GM19328 (cell line): ENCODE measurements around the gene CEP152.
"Not testable (repeated sequence)": the region's sequence is repeated elsewhere in the genome, so short reads cannot be mapped to it uniquely, and the experiment has no call there.

ENCODE experiments used
- ATAC-seq: cut with Tn5 transposase; IDR thresholded peaks from one replicate; pipeline ENCODE4 v1.9.1; 2021; ENCODE audit warnings: mild to moderate bottlenecking, moderate library complexity; ENCODE audit not compliant: unreplicated experiment

CEP152 gene, protein sequence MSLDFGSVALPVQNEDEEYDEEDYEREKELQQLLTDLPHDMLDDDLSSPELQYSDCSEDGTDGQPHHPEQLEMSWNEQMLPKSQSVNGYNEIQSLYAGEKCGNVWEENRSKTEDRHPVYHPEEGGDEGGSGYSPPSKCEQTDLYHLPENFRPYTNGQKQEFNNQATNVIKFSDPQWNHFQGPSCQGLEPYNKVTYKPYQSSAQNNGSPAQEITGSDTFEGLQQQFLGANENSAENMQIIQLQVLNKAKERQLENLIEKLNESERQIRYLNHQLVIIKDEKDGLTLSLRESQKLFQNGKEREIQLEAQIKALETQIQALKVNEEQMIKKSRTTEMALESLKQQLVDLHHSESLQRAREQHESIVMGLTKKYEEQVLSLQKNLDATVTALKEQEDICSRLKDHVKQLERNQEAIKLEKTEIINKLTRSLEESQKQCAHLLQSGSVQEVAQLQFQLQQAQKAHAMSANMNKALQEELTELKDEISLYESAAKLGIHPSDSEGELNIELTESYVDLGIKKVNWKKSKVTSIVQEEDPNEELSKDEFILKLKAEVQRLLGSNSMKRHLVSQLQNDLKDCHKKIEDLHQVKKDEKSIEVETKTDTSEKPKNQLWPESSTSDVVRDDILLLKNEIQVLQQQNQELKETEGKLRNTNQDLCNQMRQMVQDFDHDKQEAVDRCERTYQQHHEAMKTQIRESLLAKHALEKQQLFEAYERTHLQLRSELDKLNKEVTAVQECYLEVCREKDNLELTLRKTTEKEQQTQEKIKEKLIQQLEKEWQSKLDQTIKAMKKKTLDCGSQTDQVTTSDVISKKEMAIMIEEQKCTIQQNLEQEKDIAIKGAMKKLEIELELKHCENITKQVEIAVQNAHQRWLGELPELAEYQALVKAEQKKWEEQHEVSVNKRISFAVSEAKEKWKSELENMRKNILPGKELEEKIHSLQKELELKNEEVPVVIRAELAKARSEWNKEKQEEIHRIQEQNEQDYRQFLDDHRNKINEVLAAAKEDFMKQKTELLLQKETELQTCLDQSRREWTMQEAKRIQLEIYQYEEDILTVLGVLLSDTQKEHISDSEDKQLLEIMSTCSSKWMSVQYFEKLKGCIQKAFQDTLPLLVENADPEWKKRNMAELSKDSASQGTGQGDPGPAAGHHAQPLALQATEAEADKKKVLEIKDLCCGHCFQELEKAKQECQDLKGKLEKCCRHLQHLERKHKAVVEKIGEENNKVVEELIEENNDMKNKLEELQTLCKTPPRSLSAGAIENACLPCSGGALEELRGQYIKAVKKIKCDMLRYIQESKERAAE (N-terminal part only)

DNA sequence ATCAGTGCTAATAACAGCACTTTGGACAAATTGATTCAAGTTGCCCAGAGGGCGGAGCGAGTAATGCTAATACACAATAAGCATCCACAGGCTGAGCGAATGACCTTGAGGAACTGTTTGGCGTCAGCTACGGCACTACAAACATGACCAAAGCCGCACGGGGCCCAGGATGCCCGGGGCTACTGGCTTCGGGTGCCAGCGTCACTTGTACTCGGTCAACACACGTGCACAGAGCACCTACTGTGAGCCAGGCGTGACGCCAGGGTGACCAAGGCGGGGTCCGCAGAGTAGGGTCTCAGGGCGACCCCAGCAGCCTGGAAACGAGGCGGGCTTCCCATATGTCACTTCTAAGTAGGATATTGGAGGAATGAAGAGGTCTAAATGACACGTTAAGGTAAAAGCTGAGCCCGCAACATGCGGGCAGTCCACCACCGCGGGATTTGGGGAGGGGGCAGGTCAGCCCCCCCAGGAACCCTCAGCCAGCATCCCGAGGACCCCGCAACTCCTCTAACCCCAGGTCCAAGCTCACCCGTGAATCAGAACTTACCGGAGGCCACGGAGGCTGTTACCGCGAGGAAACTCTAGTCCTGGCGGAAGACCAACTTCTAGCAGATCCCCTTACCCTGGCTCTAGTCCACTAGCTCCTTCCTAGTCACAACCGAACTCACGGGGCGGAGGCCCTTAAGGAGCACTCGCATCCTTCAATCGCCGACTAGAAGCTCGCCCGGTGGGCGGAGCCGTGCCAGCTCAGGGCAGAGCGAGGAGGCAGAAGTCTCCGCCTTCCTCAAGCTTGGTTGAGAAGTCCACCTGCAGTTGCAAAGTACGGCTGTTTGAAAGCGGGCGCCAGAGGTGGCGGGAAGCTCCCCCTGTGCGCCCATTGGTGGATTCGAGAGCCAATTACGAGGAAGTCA, at the start of gene CEP152:
CEP152 (minus strand) TSS at position 656 of the 911 bp plus-strand sequence. CDS start 5,420 bp downstream, outside the sequence.
- peak; percentile 97 for ATAC-seq

DNA sequence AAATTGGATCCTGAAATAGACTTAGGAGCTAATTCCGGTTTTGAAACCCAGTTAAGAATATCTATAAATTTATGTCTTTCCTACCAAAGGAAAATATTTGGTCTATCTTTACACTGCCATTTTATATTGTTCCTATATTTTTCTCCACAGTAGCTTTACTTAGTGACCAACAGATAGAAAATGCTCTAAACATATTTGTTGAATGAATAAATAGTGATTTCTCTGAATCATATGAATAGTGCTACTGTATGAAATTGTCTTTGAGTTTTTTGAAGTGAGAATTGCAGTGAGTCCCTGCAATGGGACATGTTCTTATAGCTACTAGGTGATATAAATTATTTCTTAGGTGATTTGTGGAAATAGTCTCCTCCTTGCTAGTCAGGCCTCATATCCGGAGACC, 48.6 kb upstream of the CEP152 start:
- no peak for ATAC-seq

GRCh38 chr15:48858401-48858800, 47.5 kb upstream of the CEP152 start:
- no peak for ATAC-seq

DNA sequence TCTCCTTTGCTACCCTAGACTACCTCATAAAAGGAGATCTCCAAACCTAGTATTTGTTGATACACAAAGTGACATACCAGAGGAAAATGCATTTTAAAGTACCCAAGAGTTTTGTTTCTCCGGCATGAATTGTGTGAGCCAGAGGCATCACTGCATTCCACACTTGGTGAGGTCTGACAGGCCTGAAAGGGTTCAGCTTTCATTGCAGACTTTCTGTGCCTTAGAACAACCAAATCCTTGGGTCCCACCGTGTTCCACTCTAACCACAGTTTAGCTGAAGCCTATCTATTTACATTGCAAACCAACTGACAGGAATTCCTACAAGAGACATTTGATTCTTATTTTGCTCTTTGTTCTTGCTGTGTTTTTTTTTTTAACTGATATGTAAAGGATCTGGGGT, 46.1 kb upstream of the CEP152 start:
- no peak for ATAC-seq

- no peak for ATAC-seq
Observed at GRCh38 chr15:48855501-48856440, 44.9 kb upstream of the CEP152 start.

DNA sequence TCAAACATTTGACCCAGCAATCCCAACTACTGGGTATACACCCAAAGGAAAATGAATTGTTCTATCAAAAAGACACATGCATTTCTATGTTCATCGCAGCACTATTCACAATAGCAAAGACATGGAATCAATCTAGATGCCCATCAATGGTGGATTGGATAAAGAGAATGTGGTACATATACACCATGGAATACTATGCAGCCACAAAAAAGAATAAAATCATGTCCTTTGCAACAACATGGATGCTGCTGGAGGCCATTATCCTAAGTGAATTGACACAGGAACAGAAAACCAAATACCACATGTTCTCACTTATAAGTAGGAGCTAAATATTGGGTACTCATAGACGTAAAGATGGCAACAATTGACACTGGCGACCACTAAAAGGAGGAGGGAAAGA, 43.6 kb upstream of the CEP152 start:
- ATAC-seq, result not testable (repeated sequence)

DNA sequence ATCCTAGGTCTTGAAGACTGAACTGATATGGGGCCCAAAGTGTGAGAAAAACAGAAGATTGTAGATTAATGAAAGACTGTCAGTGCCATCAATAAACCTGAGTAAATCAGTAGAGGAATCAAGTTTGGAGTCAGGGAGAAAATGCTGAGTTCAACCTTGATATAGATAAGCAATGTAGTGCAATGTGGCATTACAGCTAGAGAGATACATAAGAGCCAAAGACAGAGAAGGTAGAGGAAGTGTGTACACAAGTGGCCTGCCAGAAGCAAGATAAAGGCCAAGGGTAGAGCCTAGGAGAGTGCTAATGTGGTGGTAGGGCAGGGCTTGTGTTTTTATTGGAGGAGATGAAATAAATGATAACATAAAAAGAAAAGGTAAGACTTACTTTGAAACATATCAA, 41.1 kb upstream of the CEP152 start:
- no peak for ATAC-seq

GRCh38 chr15:48850648-48851047, 39.8 kb upstream of the CEP152 start:
- ATAC-seq, result no peak

- no peak for ATAC-seq
Observed at GRCh38 chr15:48845123-48845522, 34.3 kb upstream of the CEP152 start.

- ATAC-seq, result no peak
Observed at GRCh38 chr15:48842501-48842900, 31.6 kb upstream of the CEP152 start.

- ATAC-seq, result no peak
Observed at GRCh38 chr15:48834756-48835155, 23.9 kb upstream of the CEP152 start.

DNA sequence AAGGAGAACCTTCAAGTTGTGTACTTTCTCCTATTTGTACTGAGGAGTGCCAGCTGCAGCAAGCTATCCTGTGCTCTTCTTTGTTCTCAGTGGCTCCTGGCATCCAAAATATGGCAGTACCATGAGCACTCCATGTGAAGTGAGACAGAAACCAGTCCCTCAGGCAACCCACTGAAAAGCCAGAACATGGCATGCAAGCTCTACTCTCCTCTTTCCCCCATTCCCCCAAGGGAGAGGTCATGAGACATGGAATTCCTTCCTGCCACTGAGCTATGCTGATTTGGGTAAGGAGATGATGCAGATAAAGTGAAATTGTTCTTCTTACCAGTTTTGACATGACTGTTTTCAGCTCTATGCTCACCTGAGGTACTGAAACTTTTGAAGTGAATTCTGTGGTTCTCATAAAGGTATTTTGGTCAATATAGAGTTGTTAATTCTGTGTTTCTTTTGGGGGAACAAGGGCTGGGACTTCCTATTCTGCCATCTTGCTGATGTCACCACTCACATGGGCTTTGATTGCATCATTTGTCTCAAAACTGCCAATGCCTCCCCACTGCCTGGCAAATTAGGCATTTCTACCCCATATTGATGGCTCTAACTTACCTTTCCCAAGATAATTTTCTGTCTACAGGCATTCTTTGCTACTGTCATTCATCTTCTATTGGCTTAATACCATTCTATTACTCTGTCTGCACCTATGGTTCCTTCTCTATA, 22.8 kb upstream of the CEP152 start:
- ATAC-seq, result no peak

- no peak for ATAC-seq
Observed at GRCh38 chr15:48832648-48833047, 21.8 kb upstream of the CEP152 start.

GRCh38 chr15:48828906-48829305, 18.0 kb upstream of the CEP152 start:
- ATAC-seq, result no peak

GRCh38 chr15:48828471-48828870, 17.6 kb upstream of the CEP152 start:
- ATAC-seq, result no peak

GRCh38 chr15:48825075-48825474, 14.2 kb upstream of the CEP152 start:
- ATAC-seq, result no peak

GRCh38 chr15:48823706-48824105, 12.8 kb upstream of the CEP152 start:
- no peak for ATAC-seq

- ATAC-seq, result no peak
Observed at GRCh38 chr15:48823237-48823636, 12.4 kb upstream of the CEP152 start.
